GDM1 (cell line): ENCODE data around the gene SLC6A9.

ENCODE experiments used
- DNase-seq: peaks from one replicate; lab custom pipeline; 2025; lab: John Stamatoyannopoulos, UW

SLC6A9 gene

DNA sequence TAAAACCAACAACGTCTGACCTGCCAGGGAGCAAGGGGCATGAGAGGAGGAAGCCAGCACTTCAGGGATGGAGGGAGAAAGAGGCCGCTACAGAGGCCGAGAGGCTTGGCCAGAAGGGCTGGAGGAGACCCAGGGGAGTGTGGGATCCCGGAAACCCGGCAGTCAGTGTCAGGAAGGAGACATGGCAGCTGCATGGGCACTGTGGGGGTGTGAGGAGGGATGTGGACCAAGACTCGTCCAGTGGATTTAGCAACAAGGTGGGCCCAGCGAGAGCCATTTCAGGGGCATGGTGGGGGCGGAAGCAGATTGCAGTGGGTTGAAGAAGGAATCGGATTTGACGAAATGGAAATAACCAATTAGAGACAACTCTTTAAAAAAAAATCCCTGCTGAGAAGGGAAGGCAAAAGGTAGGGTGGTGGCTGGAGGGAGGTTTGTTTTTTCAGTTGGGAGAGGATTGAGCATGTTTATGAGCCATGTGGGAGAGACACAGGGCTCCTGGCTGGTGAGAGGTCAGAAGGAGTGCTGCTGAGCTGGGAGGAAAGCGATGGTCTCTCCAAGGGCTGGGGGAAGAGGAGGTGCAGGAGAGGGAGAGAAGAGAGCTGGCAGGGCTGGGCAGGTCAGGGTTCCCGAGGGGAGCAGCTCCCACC, 47.9 kb downstream of the SLC6A9 start:
- DNase-seq: no peak

GRCh38 chr1:43982808-43983207, 48.5 kb downstream of the SLC6A9 start:
- DNase-seq: no peak

GRCh38 chr1:43982241-43982640, 49.0 kb downstream of the SLC6A9 start:
- DNase-seq: no peak

DNA sequence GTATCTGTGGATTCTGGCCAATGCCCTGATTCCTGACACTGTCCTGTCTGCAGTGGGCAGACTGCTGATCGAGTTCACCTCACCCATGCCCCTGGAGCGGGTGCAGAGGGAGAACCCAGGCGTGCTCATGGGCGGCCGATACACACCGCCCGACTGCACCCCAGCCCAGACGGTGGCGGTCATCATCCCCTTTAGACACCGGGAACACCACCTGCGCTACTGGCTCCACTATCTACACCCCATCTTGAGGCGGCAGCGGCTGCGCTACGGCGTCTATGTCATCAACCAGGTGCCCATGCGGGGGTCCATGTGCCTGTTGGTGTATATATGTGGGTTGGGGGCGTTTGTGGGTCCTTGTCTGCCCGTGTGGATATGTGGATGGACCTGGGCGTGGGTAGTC, 49.6 kb downstream of the SLC6A9 start:
- DNase-seq: no peak

GRCh38 chr1:43981135-43981491, 50.1 kb downstream of the SLC6A9 start:
- no peak for DNase-seq

DNA sequence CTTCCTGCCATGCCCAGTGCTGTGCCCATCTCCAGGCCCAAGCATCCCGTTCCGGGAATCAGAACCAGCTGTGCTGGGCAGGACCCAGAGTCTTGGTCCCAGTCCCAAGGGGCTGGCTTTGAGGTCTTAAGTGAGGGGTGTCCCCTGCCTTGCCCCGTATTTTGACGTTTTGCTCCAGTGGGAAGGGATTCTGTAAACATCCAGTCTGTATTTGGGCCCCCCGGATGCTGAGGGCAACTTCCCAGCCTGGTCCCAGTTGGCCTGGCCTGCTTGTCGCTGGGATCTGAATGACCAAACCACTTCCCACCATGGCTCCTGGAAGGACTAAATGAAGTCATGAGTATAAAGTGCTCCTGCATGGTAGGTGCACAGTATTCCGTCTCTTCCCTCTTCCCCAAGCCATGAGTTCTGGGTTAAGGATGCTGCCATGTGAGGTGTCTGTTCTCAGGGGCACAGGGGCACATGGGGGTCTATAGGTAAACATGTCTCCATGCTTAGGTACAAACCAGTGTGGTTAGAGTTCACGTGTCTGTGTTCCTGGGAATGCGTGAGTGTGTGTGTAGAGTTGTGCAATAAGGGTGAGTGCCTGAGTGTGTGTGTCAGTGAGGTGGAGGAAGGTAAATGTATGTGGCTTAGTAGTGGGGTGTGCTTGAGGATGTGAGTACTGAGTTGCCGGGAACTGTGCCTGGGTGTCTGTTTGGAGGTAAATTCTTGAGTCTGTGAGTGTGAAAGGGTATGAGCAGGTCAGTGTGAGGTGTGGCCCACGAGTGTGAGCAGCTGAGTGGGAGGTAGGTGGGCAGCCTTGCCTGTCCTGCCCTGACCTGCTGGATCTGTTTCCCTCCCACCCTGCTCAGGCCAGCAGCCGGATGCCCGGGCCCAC, 50.8 kb downstream of the SLC6A9 start:
- DNase-seq: no peak

DNA sequence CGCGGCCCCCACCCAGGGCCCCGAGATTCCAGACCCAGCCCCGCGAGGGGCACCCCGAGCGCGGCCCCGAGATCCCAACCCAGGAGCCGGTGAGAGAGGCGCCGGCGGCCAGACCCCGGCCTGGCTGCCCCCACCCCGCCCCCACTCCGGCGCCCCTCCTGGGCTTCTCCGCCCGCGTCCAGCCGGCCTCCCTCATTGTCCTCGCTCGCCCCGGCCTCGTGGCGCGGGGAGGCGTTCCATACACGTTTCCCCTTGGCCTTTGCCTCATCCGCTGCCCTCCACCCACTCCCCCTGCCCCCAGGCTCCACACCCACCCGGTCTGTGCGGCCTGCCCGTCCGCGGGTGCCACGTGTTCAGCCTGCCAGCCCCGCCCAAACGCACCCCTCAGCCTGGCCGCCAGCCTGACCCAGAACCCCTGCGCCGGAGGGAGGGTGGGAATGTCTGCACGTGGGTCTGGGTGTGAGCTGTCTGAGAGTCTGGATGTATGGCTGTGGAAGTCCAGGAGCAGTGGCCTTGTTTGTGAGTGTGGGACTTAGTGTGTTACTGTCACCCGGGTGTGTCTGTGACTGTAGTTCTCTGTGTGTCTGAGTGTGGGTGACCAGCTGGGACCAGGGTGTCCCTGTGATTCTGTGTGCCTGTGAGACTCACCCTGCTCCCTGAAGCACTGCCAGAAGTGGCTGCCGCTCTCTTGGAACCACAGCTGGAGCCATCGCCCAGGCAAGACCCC, 51.6 kb downstream of the SLC6A9 start:
- DNase-seq: no peak

GRCh38 chr1:43979261-43979527, 52.1 kb downstream of the SLC6A9 start:
- DNase-seq: no peak

DNA sequence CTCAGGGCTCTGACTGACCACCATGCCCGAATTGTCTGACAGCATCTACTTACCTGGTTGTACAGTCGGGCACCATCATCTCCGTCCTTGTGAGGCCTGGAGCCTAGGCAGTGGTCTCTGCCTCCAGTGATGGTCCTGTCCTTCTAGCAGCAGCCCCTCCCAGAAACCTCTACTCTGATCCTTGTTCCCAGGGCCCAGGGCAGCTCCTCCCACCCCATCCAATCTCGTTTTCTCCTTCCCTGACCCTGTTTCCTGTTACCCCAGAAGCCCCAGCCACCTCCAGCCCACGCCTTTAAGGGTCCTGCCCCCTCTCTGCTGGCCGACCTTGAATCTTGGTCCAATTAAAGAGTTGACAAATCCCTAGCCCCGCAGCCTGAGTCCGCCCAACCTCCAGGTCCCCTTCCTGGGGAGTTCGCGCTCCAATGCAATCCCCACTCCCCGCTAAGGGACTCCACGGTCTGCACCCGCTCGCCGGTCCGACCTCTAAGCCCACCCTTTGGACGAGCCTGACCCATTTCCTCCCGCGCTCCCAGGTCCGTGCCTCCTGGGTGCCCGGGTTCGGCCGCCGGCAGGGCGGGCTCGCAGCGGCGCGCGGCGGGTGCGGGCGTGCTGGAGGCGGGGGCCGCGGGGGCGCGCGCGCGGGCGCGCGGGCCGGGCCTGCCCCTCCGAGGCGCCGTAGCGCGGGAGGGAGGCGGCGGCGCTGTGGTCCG, 52.6 kb downstream of the SLC6A9 start, which contains the start of gene B4GALT2:
TSS of gene B4GALT2 (plus strand) at position 660 of the 710 bp plus-strand sequence. CDS start 1,951 bp downstream, outside the sequence.
- DNase-seq: no peak

DNA sequence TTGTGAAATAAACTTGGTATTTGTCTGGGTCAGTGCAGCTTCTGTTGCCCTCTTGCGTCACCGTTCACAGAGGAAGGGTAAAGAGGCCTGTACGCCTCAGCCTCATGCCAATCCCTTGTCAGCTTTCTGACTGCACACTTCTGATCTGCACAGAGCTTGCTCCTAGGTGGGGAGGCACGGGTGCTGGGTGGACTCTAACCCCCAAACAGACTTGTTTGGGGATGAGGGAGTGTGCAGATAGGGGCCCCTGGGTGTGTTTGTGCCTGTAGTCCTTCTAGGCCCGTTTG, 53.1 kb downstream of the SLC6A9 start:
- DNase-seq: no peak

DNA sequence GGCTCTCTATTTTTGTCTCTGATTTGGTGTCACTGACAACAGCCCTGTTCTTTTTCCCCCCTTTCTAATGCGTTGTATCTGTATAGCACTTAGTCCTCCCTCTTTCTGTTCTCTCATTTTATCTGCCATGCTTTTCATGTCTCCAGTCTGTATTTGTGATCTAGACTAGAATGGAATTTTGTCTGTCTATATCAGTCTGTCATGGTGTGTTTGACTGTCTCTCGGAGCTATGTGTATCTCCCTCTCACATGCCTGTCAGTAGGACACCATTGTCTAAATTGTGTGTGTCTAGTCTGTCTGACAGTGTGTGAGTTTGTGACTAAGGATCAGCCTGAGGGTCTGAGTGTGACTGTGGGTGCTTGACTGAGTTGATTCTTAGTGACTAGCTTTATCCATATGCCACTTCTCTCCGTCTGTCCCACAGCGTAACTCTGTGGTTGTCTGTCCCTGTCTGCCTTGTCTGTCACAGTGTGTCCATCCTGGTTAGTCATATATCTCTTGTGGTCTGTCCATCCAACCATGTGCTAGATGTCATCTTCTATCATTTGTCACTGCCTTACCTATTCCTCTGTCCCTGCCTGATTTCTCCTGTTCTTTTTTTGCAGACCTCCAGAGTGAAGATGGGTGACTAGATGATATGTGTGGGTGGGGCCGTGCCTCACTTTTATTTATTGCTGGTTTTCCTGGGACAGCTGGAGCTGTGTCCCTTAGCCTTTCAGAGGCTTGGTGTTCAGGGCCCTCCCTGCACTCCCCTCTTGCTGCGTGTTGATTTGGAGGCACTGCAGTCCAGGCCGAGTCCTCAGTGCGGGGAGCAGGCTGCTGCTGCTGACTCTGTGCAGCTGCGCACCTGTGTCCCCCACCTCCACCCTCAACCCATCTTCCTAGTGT, 53.6 kb downstream of the SLC6A9 start:
- DNase-seq: no peak

- DNase-seq: no peak
Measured at GRCh38 chr1:43976890-43977289, 54.4 kb downstream of the SLC6A9 start.

GRCh38 chr1:43976045-43976444, 55.2 kb downstream of the SLC6A9 start:
- no peak for DNase-seq

GRCh38 chr1:43975249-43975961, 55.9 kb downstream of the SLC6A9 start:
- DNase-seq: peak; percentile 18

DNA sequence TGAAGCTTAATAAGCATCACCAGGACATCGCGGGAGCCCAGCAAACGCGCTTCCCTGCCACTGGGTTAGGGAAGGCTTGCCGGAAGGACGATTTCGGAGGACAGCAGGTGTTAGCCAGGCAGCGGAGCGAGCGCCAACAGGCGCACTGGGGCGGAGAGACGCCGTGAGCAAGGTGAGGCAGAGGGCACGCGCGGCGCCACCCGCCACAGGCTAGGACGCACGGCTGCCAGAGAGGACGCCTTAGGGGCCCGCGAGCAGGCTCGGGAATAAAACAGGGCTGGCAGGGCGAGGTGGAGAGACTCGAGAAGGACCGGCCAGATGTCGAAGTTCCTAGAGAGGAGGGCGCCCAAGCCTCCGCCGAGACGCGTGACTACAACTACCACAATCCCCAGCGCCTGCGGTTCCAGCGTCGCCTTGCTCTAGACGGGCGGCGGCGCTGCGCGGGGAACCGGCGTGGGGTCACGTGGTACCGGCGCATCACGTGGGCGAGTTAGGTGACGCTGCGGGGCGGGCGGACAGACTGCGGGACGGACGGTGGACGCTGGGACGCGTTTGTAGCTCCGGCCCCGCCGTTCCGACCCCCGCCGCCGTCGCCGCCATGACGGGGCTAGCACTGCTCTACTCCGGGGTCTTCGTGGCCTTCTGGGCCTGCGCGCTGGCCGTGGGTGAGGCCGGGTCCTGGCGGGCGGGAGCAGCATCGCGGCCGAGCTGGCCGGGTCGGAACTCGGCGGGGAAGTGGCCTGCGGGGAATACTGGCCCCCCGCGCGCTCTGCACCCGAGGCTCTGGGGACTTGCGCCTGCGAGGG, 56.6 kb downstream of the SLC6A9 start, which contains the start of gene ATP6V0B:
TSS of gene ATP6V0B (plus strand) at position 518 of the 806 bp plus-strand sequence. CDS start at position 599, 81 bp downstream.
- peak; percentile 88 for DNase-seq

DNA sequence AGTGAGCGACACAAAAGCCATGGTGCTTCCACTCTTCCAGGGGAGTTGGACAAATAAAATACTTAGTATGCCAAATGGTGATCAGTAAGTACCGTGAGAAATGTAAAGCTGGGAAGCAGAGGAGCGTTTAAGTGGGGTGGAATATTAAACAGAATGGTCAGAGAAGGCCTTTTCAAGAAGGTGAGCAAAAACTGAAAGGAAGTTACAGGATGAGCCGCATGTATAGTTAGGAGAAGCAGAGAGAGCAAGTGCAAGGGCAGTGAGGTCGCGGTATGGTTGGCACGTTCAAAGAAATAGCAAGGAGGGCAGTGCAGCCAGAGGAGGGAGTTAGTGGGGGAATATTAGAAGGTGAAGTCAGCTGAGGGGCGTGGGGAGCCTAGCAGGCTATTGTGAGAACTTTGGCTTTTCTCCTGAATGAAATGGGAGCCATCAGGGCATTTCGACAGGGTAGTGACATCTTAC, 57.2 kb downstream of the SLC6A9 start:
- DNase-seq: no peak

DNA sequence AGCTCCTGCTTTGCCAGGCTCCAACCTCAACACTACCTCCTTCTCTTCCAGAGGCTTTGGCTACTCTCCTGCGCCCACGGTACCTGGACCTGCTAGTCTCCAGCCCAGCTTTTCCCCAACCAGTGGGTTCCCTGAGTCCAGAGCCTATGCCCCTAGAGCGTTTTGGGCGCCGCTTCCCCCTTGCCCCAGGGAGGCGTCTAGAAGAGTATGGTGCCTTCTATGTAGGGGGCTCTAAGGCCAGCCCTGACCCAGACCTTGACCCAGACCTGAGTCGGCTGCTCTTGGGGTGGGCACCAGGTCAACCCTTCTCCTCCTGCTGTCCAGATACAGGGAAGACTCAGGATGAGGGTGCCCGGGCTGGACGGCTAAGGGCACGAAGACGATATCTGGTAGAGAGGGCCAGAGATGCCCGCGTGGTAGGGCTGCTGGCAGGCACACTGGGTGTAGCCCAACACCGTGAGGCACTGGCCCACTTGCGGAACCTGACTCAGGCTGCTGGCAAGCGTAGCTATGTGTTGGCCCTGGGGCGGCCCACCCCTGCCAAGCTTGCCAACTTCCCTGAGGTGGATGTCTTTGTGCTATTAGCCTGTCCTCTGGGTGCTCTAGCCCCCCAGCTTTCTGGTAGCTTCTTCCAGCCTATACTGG, 59.8 kb downstream of the SLC6A9 start:
- DNase-seq: no peak

- DNase-seq: no peak
Measured at GRCh38 chr1:43970911-43971310, 60.4 kb downstream of the SLC6A9 start.

- DNase-seq: no peak
Measured at GRCh38 chr1:43970502-43970901, 60.8 kb downstream of the SLC6A9 start.
